GM12892 (cell line): ENCODE results near the gene CD44.

Experiments used
- POLR2A ChIP-seq: IDR thresholded peaks from 2 replicates; pipeline ENCODE4 v1.6.1; 2011; ENCODE audit warnings: low read depth, low read length, control low read depth
- TAF1 ChIP-seq: IDR thresholded peaks from 2 replicates; pipeline ENCODE4 v1.6.1; 2011; ENCODE audit warnings: low read depth, mild to moderate bottlenecking, control low read depth, low read length, borderline replicate concordance

GRCh38 chr11:35233518-35233917, 94.5 kb downstream of the CD44 start:
- TF ChIP-seq TAF1 (no peak), POLR2A (no peak)
